K562 (cell line): Measurements from ENCODE around the gene SORL1-AS1.

ENCODE experiments used
- ATAC-seq: fragments of 200-7000 bp; cut with Tn5 transposase; 3 replicates; pipeline ENCODE4 v1.9.1; 2020; ENCODE audit warnings: moderate library complexity
- BruUV-seq: library from RNA; stranded (reverse); fragments of 400-500 nt; replicated peaks from 2 replicates; lab custom pipeline; 2021; lab: Mats Ljungman, UMichigan
- CTCF ChIA-PET: fragments of 300-600 bp; formaldehyde crosslinking; extraction: SDS; loops from one replicate; lab custom pipeline; 2021; ENCODE audit warnings: low intra/inter-chr PET ratio; lab: Yijun Ruan, JAX
- POLR2A ChIA-PET: fragments of 300-600, 350-650 bp; sonication (Branson Sonifier 250); formaldehyde crosslinking; extraction: SDS; loops from one replicate; lab custom pipeline; 2021; ENCODE audit warnings: antibody characterized with exemption, inconsistent platforms; lab: Yijun Ruan, JAX
- DNase-seq, 4 experiments: peaks; one replicate each; pipeline versions ENCODE4 v3.0.0 to v3.0.0-alpha.2; 2011 to 2018; ENCODE audit warnings: low spot score in 3 of 4, mixed read lengths in 3 of 4; ENCODE audit errors: extremely low read depth in 1 of 4
- FAIRE-seq: peaks from 2 replicates; lab custom pipeline; 2011; peaks lifted over from hg19 to GRCh38; lab: Jason Lieb, UNC
- H2AFZ ChIP-seq: 2 replicates; pipeline ENCODE4 v1.6.0; 2011; ENCODE audit warnings: low read depth, low read length, control low read depth, inconsistent platforms
- H3K27ac ChIP-seq: fragments of 200-600 bp; 3 replicates; pipeline ENCODE4 v1.8.0; 2011; ENCODE audit warnings: low read depth, mild to moderate bottlenecking, control low read depth, inconsistent platforms, low read length, moderate library complexity, mixed read lengths; ENCODE audit errors: extremely low read depth
- H3K27me3 ChIP-seq, 2 experiments: fragments of 300-600 bp in 1 of 2; 2 replicates in 1 of 2; 3 replicates in 1 of 2; pipeline versions ENCODE4 v1.6.0 to v1.8.0; 2011; ENCODE audit warnings: inconsistent platforms in 2 of 2, low read length in 2 of 2, mild to moderate bottlenecking in 1 of 2, mixed read lengths in 1 of 2, moderate library complexity in 1 of 2; ENCODE audit not compliant: control insufficient read depth in 2 of 2, insufficient read depth in 2 of 2
- H3K36me3 ChIP-seq: fragments of 300-600 bp; 3 replicates; pipeline ENCODE4 v1.8.0; 2011; ENCODE audit warnings: mild to moderate bottlenecking, low read length, inconsistent platforms; ENCODE audit not compliant: control insufficient read depth, insufficient read depth
- H3K4me1 ChIP-seq, 2 experiments: fragments of 200-600 bp in 1 of 2; replicated peaks in 1 of 2; 2 replicates in 1 of 2; 3 replicates in 1 of 2; pipeline versions ENCODE4 v1.5.1 to v1.8.0; 2011; ENCODE audit warnings: inconsistent platforms in 2 of 2, low read length in 2 of 2, mild to moderate bottlenecking in 1 of 2, mixed read lengths in 1 of 2, moderate library complexity in 1 of 2; ENCODE audit not compliant: control insufficient read depth in 2 of 2, insufficient read depth in 2 of 2
- H3K4me2 ChIP-seq: 2 replicates; pipeline ENCODE4 v1.6.1; 2011; ENCODE audit warnings: low read length, control low read depth, inconsistent platforms, mixed read lengths; ENCODE audit not compliant: insufficient read depth
- H3K4me3 ChIP-seq: fragments of 200-600 bp; sonication (generic), shearing (Covaris generic); 2 replicates; pipeline ENCODE4 v1.5.1; 2016; ENCODE audit warnings: control low read depth, inconsistent platforms
- H3K79me2 ChIP-seq: fragments of 200-600 bp; 3 replicates; pipeline ENCODE4 v1.8.0; 2011; ENCODE audit warnings: low read length, inconsistent platforms; ENCODE audit not compliant: control insufficient read depth, insufficient read depth
- H3K9ac ChIP-seq, 2 experiments: 2 replicates each; pipeline versions ENCODE4 v1.6.0 to v1.6.1; 2011; ENCODE audit warnings: low read depth in 2 of 2, low read length in 2 of 2, control low read depth in 1 of 2, inconsistent platforms in 1 of 2, mild to moderate bottlenecking in 1 of 2, mixed read lengths in 1 of 2; ENCODE audit not compliant: insufficient read depth in 1 of 2
- H3K9me1 ChIP-seq: one replicate; pipeline ENCODE4 v1.6.0; 2011; ENCODE audit warnings: inconsistent platforms, mild to moderate bottlenecking, low read length, moderate library complexity; ENCODE audit not compliant: control insufficient read depth, insufficient read depth
- H3K9me3 ChIP-seq: replicated peaks from 2 replicates; pipeline ENCODE4 v1.5.1; 2011; ENCODE audit warnings: low read depth, low read length, inconsistent platforms; ENCODE audit not compliant: control insufficient read depth, insufficient read depth
- H4K20me1 ChIP-seq: replicated peaks from 2 replicates; pipeline ENCODE4 v1.6.1; 2011; ENCODE audit warnings: low read length, inconsistent platforms, mixed read lengths; ENCODE audit not compliant: control insufficient read depth, insufficient read depth
- FUS ChIP-seq: fragments of 200-400 bp; formaldehyde crosslinking; optimal IDR thresholded peaks from 2 replicates; pipeline ENCODE3; 2017; ENCODE audit warnings: low read depth, low read length
- MCM2 ChIP-seq: fragments of 450-650 bp; IDR thresholded peaks from 2 replicates; pipeline ENCODE4 v1.6.1; 2017; ENCODE audit warnings: low read depth, mild to moderate bottlenecking
- MYBL2 ChIP-seq, 2 experiments: fragments of 450-650 bp in 1 of 2; sonication (generic) in 1 of 2; formaldehyde crosslinking in 1 of 2; IDR thresholded peaks; 2 replicates each; pipeline versions ENCODE4 v1.6.1 to v1.8.1; 2017 to 2022; ENCODE audit warnings: borderline replicate concordance in 1 of 2, inconsistent platforms in 1 of 2, low read depth in 1 of 2, mild to moderate bottlenecking in 1 of 2, missing genetic modification reagents in 1 of 2, moderate library complexity in 1 of 2
- NR2F6 ChIP-seq: fragments of 450-650 bp; formaldehyde crosslinking; IDR thresholded peaks from 2 replicates; pipeline ENCODE4 v1.4.0; 2020; ENCODE audit warnings: mild to moderate bottlenecking
- PHTF2 ChIP-seq: fragments of 250-450 bp; sonication (Bioruptor Pico); IDR thresholded peaks from 2 replicates; pipeline ENCODE4 v1.5.0; 2021; ENCODE audit warnings: mild to moderate bottlenecking
- in situ Hi-C: fragments of 300-500 bp; cut with MboI; formaldehyde crosslinking; loops from 4 replicates; pipeline ENCODE4 v1.15.0; 2018; ENCODE audit warnings: inconsistent platforms, mixed read lengths
- intact Hi-C: fragments of 100-400 bp; cut with micrococcal nuclease; formaldehyde crosslinking; loops from 2 replicates; pipeline ENCODE4 v1.14.2; 2022
- TF ChIP-seq, protein P1 (sequence below): fragments of 450-650 bp; IDR thresholded peaks from 2 replicates; pipeline ENCODE4 v1.7.0; 2016; ENCODE audit warnings: borderline replicate concordance

Gene SORL1-AS1

DNA sequence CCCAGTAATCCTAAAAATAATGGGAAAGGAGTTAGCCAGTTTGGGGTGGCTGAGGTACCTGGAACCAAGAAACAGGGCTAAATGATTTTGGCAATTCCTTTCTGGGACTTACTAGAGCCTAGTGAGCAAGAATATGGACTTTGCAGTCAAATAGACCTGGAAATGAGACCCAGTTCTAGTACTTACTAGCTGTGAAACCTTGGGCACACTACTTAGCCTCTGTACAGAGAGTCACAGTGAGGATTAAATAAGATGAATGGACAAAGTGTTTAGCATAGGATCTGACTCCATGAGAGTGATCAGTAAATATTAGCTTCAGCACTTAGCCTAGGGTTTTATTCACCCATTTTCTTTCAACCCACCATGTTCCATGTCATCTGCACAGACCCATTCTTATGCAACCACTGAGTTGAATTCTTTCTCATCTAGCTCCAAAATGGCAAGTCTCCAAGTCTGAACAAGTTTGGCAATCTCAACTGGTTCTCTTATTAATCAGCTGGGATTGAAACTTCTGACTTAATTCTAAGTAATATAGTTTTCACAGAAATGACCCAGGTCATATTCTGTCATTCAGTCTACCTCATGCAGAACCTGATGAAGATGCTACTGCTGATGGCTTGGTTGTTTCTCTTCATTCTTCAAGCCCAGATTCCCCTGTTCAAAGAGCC, 15.6 kb downstream of the SORL1-AS1 start:
- H3K36me3 ChIP-seq = no peaks in the 10 kb centered on the region
- no peaks in the 10 kb centered on the region for H4K20me1 ChIP-seq
- TF ChIP-seq MCM2 (no peak), PHTF2 (CRISPR knock-in tag) (no peak), NR2F6 (CRISPR knock-in tag) (no peak), MYBL2 (IDR thresholded peaks at IDR 0.05; ENCODE audit: low read depth) (no peak), MYBL2 (CRISPR knock-in tag; IDR thresholded peaks at IDR 0.05; ENCODE audit: borderline replicate concordance) (no peak), FUS (no peak)
- TF ChIP-seq, protein P1, sequence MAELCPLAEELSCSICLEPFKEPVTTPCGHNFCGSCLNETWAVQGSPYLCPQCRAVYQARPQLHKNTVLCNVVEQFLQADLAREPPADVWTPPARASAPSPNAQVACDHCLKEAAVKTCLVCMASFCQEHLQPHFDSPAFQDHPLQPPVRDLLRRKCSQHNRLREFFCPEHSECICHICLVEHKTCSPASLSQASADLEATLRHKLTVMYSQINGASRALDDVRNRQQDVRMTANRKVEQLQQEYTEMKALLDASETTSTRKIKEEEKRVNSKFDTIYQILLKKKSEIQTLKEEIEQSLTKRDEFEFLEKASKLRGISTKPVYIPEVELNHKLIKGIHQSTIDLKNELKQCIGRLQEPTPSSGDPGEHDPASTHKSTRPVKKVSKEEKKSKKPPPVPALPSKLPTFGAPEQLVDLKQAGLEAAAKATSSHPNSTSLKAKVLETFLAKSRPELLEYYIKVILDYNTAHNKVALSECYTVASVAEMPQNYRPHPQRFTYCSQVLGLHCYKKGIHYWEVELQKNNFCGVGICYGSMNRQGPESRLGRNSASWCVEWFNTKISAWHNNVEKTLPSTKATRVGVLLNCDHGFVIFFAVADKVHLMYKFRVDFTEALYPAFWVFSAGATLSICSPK = no peak
- TF ChIP-seq, all 486 proteins: peak for 0
- Histone ChIP-seq H3K4me3 (no peak overlapping the region), H2AFZ (no peak overlapping the region), H3K9me3 (no peaks in the 10 kb centered on the region), H3K27ac (no peak overlapping the region), H3K4me2 (no peak overlapping the region), H3K27me3 (no peaks in the 10 kb centered on the region), H3K79me2 (no peaks in the 10 kb centered on the region), H3K9me1 (no peaks in the 10 kb centered on the region), H3K4me1 (no peaks in the 10 kb centered on the region), H3K9ac (no peak overlapping the region)
- no TSS peak for BruUV-seq
- POLR2A ChIA-PET = no interaction called here
- intact Hi-C loops (no loop called here), in situ Hi-C loops (no loop called here)
- CTCF ChIA-PET = no interaction called here
- DNase-seq (no peak), FAIRE-seq (no peak), ATAC-seq (no peak)
